ENCODE measurements around the gene LMAN1L.

LMAN1L gene

DNA sequence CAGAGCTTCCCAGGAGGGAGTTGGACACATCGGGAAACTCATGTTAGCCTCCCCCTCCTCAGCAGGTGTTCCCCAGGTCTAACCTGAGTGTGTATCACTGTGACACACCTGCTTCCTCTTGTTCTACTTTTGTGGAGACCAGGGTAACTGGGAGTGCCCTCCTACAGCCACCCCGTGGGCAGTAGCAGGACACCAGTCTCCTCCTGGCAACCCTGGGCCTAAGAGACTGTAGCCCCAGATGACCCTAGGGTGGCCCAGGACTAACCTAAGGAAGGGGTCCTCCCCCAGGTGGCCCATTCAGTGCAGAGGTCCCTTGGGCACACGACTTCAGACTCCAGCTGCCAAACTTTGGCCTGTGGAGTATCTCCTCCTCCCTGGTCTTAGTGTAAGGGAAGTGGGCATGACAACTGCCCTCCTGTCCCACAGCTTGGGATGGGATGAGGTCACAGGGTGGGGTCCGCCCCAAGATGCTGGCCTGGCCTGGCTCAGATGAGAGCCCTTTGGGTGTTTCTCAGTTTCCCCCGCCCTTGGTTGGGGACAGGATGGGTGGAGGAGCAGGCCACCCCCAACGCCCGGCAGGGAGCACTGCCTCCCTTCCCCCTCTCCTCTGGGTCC is 26.0 kb upstream of the LMAN1L start:
- peak; percentile 17 to 49 for DNase-seq
- TF ChIP-seq GATA1 (IDR thresholded peaks at IDR 0.05; ENCODE audit: low read depth, low read length) (no peak), POLR2A (IDR thresholded peaks at IDR 0.05; ENCODE audit: low read length) (no peak)

DNA sequence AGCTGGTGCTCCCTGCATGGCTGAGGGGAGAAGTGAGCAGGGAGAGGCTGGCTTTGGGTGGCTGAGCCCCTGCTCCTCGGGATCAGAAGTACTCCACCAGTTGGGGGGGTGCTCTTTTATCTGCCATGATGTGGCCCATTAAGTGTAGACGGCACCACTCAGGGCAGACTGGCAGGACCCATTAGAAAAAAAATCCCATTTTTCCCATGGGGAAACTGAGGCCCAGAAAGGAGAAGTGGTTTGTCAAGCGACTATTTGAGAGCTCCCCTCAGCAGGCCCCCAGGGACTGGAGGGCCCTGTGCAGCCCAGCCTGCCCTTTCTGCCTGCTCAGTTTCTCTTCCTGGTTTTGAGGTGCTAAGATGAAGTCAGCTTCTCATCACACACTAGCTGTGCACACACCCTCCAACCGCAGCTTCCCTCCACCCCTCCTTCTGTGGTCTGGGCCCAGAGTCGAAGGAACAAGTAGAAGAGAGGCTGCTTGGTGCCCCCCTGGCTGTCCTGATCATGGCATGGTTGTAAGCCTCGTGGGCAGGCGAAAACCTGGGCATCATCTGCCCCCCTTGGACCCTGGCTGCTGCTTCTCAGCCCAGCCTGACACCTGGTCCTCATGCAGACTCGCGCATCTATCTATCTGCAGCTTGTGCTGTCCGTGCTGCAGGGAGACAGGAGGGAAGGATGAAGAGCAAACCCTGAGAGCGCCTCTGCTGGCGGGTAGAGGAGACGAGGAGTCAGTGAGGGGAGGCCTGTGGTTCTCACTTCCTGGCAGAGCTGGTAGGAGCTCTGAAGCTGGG is 25.2 kb upstream of the LMAN1L start:
- TF ChIP-seq GATA1 (IDR thresholded peaks at IDR 0.05; ENCODE audit: low read depth, low read length) (no peak), POLR2A (IDR thresholded peaks at IDR 0.05; ENCODE audit: low read length) (peak; percentile 38)
- peak; percentile 86 for DNase-seq

DNA sequence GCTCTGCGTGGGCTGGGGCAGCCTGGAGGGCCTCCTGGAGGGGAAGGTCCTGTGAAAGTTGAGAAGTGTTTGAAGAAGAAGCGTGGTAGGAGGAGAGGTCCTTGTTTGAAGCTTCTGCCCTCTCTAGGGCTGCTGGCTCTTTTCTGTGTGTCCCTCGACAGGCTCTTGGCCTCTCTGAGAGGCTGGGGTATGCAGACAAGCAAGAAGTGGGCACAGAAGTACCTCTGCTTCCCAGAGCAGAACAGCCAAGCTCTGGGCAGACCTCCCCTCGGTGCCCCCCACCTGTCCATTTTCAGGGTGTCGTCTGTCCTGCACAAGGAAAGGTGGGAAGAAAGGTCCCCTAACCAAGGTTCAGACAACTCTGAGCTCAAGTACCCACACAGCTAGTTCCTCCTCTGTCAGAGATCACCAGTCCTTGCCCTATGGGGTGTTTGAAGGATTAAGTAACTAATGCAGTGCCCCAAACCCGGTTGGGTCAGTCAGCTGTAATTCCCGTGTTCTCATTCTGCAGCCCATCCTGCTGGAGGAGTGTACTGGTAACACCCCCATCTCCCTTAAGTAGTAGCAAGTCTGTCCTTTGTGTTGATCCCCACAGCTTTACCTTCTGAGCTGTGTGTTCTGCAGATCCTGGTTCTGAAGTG is 24.5 kb upstream of the LMAN1L start:
- no peak for DNase-seq
- TF ChIP-seq GATA1 (IDR thresholded peaks at IDR 0.05; ENCODE audit: low read depth, low read length) (no peak), POLR2A (IDR thresholded peaks at IDR 0.05; ENCODE audit: low read length) (no peak)

DNA sequence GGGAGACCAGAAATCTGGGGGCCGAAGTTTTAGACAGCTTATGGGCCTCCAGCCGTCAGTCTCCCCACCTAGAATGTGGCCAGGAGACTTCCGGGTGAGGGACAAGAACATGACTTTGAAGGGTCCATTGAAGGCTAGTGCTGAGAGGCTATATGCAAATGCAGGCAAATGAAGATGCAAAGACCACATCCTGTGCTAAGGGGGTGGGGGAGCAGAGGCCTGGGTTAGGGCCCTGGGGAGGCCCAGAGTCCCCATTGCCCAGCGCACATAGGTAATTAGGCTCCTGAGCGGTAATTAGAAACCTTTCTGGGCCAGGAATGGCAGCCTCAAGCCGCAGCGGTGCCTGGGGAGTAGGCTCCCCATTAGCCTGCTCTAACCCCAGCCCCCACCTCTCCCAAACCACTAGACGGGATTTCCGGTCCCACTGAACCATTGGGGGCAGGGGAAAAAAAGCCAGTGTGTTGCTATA is 23.9 kb upstream of the LMAN1L start:
- no peak for DNase-seq
- TF ChIP-seq POLR2A (IDR thresholded peaks at IDR 0.05; ENCODE audit: low read length) (no peak), GATA1 (IDR thresholded peaks at IDR 0.05; ENCODE audit: low read depth, low read length) (no peak)

DNA sequence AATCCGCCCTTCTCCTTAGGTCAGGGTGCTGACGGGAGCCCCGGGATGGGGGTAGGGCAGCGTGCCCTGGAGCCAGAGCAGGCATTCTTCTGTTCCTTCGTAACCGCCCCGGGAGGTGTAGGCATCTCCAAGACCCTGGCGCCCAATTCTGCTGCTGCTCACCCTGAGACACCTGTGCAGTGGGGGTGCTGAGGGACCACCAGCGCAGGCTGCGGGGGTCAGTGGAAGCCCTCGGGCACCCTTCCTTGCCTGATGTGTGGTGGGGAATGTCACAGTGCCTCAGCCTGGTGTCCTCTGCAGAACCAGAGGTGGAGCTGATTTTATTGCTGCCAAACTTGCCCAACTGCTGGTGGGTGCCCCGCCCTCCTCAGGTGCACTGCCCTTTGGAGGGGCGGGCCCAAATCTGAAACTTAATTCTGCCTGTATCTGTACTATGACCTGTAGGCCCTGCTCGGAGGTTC is 23.4 kb upstream of the LMAN1L start:
- DNase-seq, result no peak
- TF ChIP-seq GATA1 (IDR thresholded peaks at IDR 0.05; ENCODE audit: low read depth, low read length), result no peak
- TF ChIP-seq POLR2A (IDR thresholded peaks at IDR 0.05; ENCODE audit: low read length), result no peak

DNA sequence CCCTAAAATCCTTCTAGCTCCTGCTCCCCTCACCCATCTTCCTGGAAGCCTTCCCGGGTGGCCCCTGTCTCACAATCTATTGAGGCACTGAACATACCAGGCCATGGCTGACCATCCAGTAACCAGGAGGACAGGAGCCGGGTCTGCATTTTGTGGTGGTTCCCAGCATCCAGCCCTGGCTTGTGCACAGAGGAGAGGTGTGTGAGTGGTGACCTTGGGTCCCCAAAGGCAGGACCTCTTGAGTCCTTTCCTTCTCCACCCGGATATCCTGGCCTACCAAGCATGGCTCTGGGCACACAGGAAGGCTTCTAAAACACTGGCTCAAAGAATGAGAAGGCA is 22.9 kb upstream of the LMAN1L start:
- DNase-seq, result no peak
- TF ChIP-seq GATA1 (IDR thresholded peaks at IDR 0.05; ENCODE audit: low read depth, low read length) (no peak), POLR2A (IDR thresholded peaks at IDR 0.05; ENCODE audit: low read length) (no peak)

DNA sequence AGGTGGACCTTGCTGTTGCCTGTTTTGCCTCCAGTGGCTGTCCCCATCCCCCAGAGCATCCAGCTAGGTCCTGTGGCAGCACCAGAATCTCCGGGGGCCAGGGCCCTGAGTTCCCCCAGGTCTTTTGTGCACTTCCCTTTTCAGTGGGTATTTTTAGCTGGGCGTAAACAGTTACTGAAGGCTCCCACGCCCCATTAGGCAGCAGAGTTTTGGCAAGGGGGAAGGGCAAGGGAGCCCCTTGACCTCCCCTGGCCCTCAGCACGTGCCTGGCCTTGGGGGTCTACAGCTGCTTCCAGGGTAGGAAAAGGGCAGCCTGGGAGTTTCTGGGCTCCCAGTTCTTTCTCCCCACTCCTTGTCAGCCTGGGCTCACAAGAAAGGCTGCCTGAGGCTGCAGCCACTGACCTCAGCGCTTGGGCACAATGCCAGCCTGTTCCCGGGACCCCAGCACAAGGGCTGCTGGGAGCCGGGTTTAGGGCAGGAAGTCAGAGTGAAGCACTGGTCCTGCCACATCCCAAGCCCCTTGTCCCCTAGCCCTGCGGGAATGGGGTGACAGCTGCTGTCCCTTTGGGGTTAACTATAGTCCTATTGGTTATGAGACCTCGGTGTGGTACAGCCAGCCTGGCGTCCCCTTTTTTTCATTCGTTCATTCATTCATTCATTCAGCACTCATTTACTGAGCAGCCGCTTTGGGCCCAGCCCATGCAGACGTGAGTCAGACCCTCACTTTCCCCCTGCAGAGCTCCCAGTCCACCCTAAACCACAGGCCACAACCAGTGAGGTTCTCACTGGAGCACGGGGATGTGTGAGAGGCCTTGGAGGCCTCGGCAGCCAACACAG is 22.3 kb upstream of the LMAN1L start:
- peak; percentile 56 to 73 for DNase-seq
- TF ChIP-seq POLR2A (IDR thresholded peaks at IDR 0.05; ENCODE audit: low read length), result no peak
- TF ChIP-seq GATA1 (IDR thresholded peaks at IDR 0.05; ENCODE audit: low read depth, low read length), result no peak

DNA sequence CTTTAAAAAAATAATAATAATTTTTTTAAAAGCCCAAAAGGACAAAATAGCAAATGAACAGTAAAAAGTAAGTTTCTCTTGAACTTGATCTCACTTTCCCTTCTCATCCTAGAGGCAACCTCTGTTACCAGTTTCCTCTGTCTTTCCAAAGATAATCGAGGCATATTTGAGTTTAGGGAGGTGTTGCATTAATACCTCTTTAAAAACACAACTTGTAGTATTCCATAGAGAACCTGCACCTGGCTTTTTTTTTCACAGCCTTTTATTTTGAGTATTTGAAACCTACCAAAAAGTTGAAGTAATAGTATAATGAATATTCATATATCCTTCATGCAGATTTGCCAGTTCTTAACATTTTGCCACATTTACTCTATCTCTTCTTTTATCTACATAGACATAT is 21.6 kb upstream of the LMAN1L start:
- no peak for DNase-seq
- TF ChIP-seq GATA1 (IDR thresholded peaks at IDR 0.05; ENCODE audit: low read depth, low read length), result no peak
- TF ChIP-seq POLR2A (IDR thresholded peaks at IDR 0.05; ENCODE audit: low read length), result no peak

DNA sequence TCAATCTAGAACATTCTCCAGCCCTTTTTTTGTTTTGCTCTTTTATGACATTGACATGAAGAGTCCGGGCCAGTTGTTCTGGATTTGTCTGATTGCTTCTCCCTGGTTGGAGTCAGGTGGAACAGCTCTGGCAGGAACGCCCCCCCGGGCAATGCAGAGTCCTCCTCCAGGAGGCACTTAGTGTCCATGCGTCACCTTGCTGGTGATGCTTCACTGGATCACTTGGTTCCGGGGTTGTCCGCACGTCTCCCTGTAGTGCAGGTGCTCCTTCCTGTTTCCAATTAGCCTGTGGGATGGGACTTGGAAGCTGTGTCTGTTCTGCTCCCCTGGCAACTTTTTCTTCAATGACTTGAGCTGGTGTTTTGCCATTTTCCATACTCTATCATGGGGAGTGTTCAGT is 21.0 kb upstream of the LMAN1L start:
- no peak for TF ChIP-seq POLR2A (IDR thresholded peaks at IDR 0.05; ENCODE audit: low read length)
- TF ChIP-seq GATA1 (IDR thresholded peaks at IDR 0.05; ENCODE audit: low read depth, low read length), result no peak
- no peak for DNase-seq

DNA sequence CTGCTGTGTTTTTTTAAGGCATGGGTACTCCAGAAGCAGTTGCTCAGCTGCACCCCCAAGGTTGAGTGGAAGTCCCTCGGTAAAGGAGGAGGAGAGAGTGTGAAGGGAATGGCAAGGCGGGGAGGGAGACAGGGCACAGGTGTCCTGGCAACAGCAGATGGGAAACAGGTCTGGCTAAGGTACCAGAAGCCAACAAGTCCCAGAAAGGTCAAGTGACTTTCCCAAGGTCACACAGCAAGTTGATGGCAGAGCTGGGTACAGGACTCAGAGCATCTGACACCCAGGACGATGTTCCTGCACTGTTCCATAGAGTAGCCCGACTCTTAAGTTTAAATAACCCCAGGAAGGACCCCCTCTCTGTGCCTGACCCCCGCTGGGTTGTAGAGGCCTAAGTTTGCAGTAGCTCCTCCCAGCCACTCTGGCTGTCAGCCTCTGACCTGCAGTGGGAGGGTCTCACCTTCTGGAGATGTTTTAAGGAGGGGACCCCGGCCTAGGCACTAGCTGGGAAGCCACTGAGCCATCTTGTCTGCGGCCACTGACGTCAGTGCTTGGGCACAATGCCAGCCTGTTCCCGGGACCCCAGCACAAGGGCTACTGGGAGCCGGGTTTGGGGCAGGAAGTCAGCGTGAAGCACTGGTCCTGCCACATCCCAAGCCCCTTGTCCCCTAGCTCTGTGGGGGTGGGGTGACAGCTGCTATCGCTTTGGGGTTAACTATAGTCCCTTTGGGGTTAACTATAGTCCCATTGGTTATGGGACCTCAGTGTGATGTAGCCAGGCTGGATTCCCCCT is 20.2 kb upstream of the LMAN1L start:
- DNase-seq, result no peak
- TF ChIP-seq POLR2A (IDR thresholded peaks at IDR 0.05; ENCODE audit: low read length) (no peak), GATA1 (IDR thresholded peaks at IDR 0.05; ENCODE audit: low read depth, low read length) (no peak)

DNA sequence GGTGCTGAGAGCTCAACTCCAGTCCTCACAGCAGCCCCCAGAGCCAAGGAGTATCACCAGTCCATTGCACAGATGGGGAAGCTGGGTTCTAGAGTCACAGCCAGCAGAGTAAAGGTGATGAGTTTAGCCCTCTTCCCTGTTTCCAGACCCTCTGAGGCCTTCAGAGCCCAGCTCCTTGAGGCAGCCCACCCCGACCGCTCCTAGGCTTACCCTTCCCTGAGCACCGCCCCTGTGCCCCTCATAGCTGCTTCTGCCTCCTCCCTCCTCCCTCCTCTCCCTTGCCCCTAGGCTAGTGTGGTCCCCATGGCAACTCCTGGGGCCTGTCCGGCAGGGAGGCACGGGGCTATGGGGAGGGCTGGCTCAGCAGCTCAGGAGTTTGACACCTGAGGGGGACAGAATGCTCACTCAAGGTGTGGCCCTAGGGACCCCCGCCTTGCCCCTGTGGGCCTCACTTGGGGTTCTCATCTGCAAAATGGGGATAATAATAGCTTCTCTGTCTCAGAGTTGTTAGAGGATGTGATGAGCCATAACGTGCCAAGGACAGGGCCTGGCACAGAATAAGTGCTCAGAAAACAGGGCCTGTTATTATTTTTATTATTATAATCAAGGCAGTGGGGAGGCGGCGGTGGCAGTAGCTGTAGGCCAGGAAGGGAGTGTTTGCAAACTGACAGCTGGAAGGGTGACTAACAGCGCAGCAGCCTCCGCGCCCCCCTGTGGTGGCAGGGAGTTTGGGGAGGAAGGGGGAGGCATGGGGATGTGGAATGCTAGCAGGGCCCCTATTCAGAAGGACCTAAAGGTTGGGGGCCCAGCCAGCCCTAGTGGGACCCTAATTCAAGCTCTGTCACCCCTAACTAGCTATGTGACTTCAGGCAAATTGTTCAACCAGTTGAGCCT is 19.3 kb upstream of the LMAN1L start:
- TF ChIP-seq POLR2A (IDR thresholded peaks at IDR 0.05; ENCODE audit: low read length) (no peak), GATA1 (IDR thresholded peaks at IDR 0.05; ENCODE audit: low read depth, low read length) (no peak)
- peak in 1 of 2 experiments; percentile 24 for DNase-seq
